PC-9 (cell line): ENCODE measurements around the gene CYP11A1. TPM values are rescaled to one million over a fixed set of nuclear protein-coding genes. Genes with fewer than 3 reads are reported as not detected.

ENCODE experiments used
- BruUV-seq: library from RNA; stranded (reverse); fragments of 400-500 nt; replicated peaks from 2 replicates; lab custom pipeline; 2021; lab: Mats Ljungman, UMichigan
- CTCF ChIA-PET: fragments of 300-600 bp; sonication (Branson Sonifier 250); formaldehyde crosslinking; loops from one replicate; lab custom pipeline; 2022; ENCODE audit warnings: antibody characterized with exemption; lab: Charles Lee
- POLR2A ChIA-PET: fragments of 300-600 bp; sonication (Branson Sonifier 250); formaldehyde crosslinking; loops from one replicate; lab custom pipeline; 2022; ENCODE audit warnings: antibody characterized with exemption; ENCODE audit not compliant: unreplicated experiment; lab: Charles Lee
- DNase-seq, 2 experiments: peaks; one replicate each; pipeline versions ENCODE4 v3.0.0 to v3.0.0-alpha.2; 2015 to 2022; ENCODE audit warnings: mixed read lengths in 1 of 2
- H2AFZ ChIP-seq: fragments of 200-600 bp; sonication (generic); 2 replicates; pipeline ENCODE4 v1.8.1; 2017; ENCODE audit warnings: antibody characterized with exemption
- H3F3A ChIP-seq: fragments of 200-600 bp; sonication (generic); 2 replicates; pipeline ENCODE4 v1.8.1; 2017; ENCODE audit warnings: antibody characterized with exemption, mild to moderate bottlenecking, low read depth; ENCODE audit not compliant: insufficient read depth
- H3K27ac ChIP-seq: fragments of 200-600 bp; sonication (generic); 2 replicates; pipeline ENCODE4 v1.6.1; 2016; ENCODE audit warnings: mixed run types
- H3K27me3 ChIP-seq: fragments of 200-600 bp; sonication (generic); 2 replicates; pipeline ENCODE4 v1.6.1; 2016; ENCODE audit warnings: low read depth, mixed run types; ENCODE audit not compliant: insufficient read depth
- H3K36me3 ChIP-seq: fragments of 200-600 bp; sonication (generic); 2 replicates; pipeline ENCODE4 v1.6.1; 2016; ENCODE audit warnings: low read depth, mixed run types
- H3K4me1 ChIP-seq: fragments of 200-600 bp; sonication (generic); replicated peaks from 2 replicates; pipeline ENCODE4 v1.6.1; 2016; ENCODE audit warnings: mixed run types; ENCODE audit not compliant: insufficient read depth
- H3K4me2 ChIP-seq: fragments of 200-600 bp; sonication (generic); 2 replicates; pipeline ENCODE4 v1.6.1; 2017; ENCODE audit warnings: mixed run types
- H3K4me3 ChIP-seq: fragments of 200-600 bp; sonication (generic); 2 replicates; pipeline ENCODE4 v1.6.1; 2016; ENCODE audit warnings: mixed run types
- H3K79me2 ChIP-seq: fragments of 200-600 bp; sonication (generic); 2 replicates; pipeline ENCODE4 v1.6.1; 2017; ENCODE audit warnings: low read depth, mixed run types
- H3K9me2 ChIP-seq: fragments of 200-600 bp; sonication (generic); 2 replicates; pipeline ENCODE4 v1.8.1; 2017; ENCODE audit warnings: mild to moderate bottlenecking; ENCODE audit not compliant: insufficient read depth
- H3K9me3 ChIP-seq: fragments of 200-600 bp; sonication (generic); 2 replicates; pipeline ENCODE4 v1.8.1; 2016; ENCODE audit warnings: low read depth; ENCODE audit not compliant: insufficient read depth
- H4K20me1 ChIP-seq: fragments of 200-600 bp; sonication (generic); 2 replicates; pipeline ENCODE4 v1.8.1; 2017; ENCODE audit not compliant: insufficient read depth
- EZH2 ChIP-seq: fragments of 200-600 bp; sonication (generic); IDR thresholded peaks from 2 replicates; pipeline ENCODE4 v1.8.0; 2017; ENCODE audit warnings: antibody characterized with exemption, low read depth
- intact Hi-C: fragments of 100-400 bp; cut with micrococcal nuclease; formaldehyde crosslinking; loops from one replicate; pipeline ENCODE4 v1.10.0; 2022; ENCODE audit not compliant: unreplicated experiment
- total RNA-seq: library from RNA; stranded (reverse); gene quantifications from 2 replicates; pipeline ENCODE4 v1.2.3, GENCODE V29; 2021
- TF ChIP-seq, protein P1 (sequence below): fragments of 200-600 bp; sonication (generic); conservative IDR thresholded peaks from 2 replicates; pipeline ENCODE4 v1.6.1; 2017; ENCODE audit warnings: mixed run types, antibody characterized with exemption, mild to moderate bottlenecking, moderate library complexity

CYP11A1 gene
- total RNA-seq, 1 experiment from 2014 or later: 7.1 TPM

DNA sequence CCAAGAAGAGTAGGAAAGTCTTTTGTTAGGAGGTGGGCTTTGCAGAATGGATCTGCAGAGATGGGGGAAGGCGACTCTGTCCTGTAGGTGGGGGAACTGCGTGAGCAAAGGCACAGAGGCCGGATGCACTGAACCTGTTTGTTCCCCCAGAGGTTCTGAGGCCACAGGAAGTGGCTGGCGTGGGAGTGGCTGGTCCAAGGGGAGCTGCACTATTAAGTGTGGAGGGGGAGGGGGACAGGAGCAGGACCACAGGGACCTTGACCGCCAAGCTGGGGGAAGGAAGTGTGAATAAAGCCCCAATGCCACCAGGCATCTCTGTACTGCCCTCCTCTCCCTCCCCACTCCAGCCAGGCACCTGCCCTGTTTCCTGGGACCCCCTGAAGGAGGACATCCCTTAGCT lies 51.8 kb downstream of the CYP11A1 start:
- Histone ChIP-seq H3K79me2 (no peaks in the 10 kb centered on the region), H3K27ac (no peak overlapping the region), H3F3A (peaks cover 6% of the 10 kb centered on the region; the same call in 1 of the 2 replicates), H3K27me3 (no peaks in the 10 kb centered on the region), H4K20me1 (no peaks in the 10 kb centered on the region), H3K9me2 (no peaks in the 10 kb centered on the region), H2AFZ (no peak overlapping the region), H3K4me2 (no peak overlapping the region), H3K36me3 (no peaks in the 10 kb centered on the region), H3K9me3 (no peaks in the 10 kb centered on the region), H3K4me1 (no peaks in the 10 kb centered on the region), H3K4me3 (no peak overlapping the region)
- DNase-seq: no peak
- no peak for TF ChIP-seq EZH2
- TF ChIP-seq, protein P1, sequence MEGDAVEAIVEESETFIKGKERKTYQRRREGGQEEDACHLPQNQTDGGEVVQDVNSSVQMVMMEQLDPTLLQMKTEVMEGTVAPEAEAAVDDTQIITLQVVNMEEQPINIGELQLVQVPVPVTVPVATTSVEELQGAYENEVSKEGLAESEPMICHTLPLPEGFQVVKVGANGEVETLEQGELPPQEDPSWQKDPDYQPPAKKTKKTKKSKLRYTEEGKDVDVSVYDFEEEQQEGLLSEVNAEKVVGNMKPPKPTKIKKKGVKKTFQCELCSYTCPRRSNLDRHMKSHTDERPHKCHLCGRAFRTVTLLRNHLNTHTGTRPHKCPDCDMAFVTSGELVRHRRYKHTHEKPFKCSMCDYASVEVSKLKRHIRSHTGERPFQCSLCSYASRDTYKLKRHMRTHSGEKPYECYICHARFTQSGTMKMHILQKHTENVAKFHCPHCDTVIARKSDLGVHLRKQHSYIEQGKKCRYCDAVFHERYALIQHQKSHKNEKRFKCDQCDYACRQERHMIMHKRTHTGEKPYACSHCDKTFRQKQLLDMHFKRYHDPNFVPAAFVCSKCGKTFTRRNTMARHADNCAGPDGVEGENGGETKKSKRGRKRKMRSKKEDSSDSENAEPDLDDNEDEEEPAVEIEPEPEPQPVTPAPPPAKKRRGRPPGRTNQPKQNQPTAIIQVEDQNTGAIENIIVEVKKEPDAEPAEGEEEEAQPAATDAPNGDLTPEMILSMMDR: no peak
- CTCF ChIA-PET: no interaction called here
- intact Hi-C loops: no loop called here
- BruUV-seq: no TSS peak
- POLR2A ChIA-PET: no interaction called here

DNA sequence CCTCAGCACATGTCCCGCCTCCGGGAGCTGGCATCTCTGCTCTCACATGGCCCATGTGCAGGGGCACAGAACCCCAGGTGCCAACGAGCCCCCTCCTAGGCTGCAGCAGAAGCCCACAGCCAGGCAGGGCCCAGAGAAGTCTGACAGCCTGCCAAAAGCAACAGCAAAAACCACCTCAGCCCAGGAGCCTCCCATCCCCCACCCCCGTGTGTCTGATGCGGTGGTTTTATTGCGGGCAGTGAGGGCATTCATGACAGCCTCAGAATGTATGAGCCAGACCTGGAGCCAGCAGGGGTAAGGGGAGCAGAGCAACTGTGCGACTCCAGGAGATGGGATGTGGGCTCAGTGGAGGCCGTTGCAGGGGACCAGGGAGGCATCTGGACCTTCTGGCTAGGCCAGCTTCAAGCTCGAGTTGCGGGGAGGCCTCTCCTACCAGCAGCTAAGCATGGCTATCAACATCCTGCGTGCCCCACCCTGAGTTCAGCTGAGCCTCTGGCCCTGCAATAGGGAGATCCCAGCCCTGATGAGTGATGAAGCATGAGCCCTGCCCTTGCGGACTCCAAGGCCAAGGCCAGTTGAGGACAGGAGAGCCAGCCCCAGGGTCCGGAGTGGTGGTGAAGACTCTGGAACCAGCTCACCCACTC lies 52.5 kb downstream of the CYP11A1 start:
- H3K27me3 ChIP-seq: no peaks in the 10 kb centered on the region
- ChIA-PET CTCF (no interaction called here), POLR2A (no interaction called here)
- DNase-seq: peak in 1 of 2 experiments; percentile 11
- H3K79me2 ChIP-seq: no peaks in the 10 kb centered on the region
- H2AFZ ChIP-seq: no peak overlapping the region
- H3K4me3 ChIP-seq: no peak overlapping the region
- no peaks in the 10 kb centered on the region for H3K36me3 ChIP-seq
- H3K4me1 ChIP-seq: no peaks in the 10 kb centered on the region
- no peak overlapping the region for H3K27ac ChIP-seq
- intact Hi-C loops: no loop called here
- H3K9me2 ChIP-seq: no peaks in the 10 kb centered on the region
- no peaks in the 10 kb centered on the region for H3K9me3 ChIP-seq
- H3F3A ChIP-seq: peaks cover 6% of the 10 kb centered on the region; the same call in 1 of the 2 replicates
- H3K4me2 ChIP-seq: no peak overlapping the region
- H4K20me1 ChIP-seq: no peaks in the 10 kb centered on the region
- TF ChIP-seq, protein P1: no peak
- no peak for TF ChIP-seq EZH2
- no TSS peak for BruUV-seq

DNA sequence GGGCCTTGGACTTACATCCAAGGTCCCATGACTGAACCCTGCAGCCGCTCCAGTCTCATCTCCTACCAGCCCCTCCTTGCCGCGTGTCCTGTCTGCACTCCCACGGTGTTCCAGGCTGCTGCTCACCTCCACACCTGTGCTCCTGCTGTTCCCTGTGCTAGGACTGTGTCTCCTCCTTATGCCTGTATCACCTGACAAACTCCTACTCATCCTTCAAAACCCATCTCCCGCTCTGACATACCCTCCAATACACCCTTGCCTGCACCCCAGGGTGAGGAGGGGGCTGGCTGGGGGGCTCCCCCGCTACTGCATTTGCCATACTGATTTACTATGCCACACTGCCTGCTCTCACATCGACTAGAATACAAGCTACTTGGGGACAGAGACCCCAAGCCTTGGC lies 53.6 kb downstream of the CYP11A1 start:
- BruUV-seq: no TSS peak
- no peaks in the 10 kb centered on the region for H3K9me3 ChIP-seq
- no peak overlapping the region for H2AFZ ChIP-seq
- peaks cover 6% of the 10 kb centered on the region; the same call in 1 of the 2 replicates for H3F3A ChIP-seq
- POLR2A ChIA-PET: no interaction called here
- H3K4me1 ChIP-seq: no peaks in the 10 kb centered on the region
- DNase-seq: no peak
- H3K4me3 ChIP-seq: no peak overlapping the region
- TF ChIP-seq EZH2: no peak
- TF ChIP-seq, protein P1: no peak
- H3K36me3 ChIP-seq: no peaks in the 10 kb centered on the region
- no peaks in the 10 kb centered on the region for H3K9me2 ChIP-seq
- H3K27me3 ChIP-seq: no peaks in the 10 kb centered on the region
- no peaks in the 10 kb centered on the region for H4K20me1 ChIP-seq
- CTCF ChIA-PET: interaction anchor here (0.6 kb wide), 1 partner anchor 117 kb away, joined by 6 read pairs; no protein-coding TSS in a partner anchor
- H3K4me2 ChIP-seq: no peak overlapping the region
- intact Hi-C loops: no loop called here
- H3K27ac ChIP-seq: no peak overlapping the region
- H3K79me2 ChIP-seq: no peaks in the 10 kb centered on the region
